HG02885 (cell line): Measurements from ENCODE around the gene ZNF750.

Experiments
- ATAC-seq: cut with Tn5 transposase; IDR thresholded peaks from one replicate; pipeline ENCODE4 v1.9.1; 2021; ENCODE audit warnings: mild to moderate bottlenecking; ENCODE audit not compliant: unreplicated experiment, poor library complexity

Gene ZNF750

GRCh38 chr17:82779541-82779940, 60.3 kb downstream of the ZNF750 start:
- ATAC-seq: no peak
